Parathyroid adenoma (tissue), 2 donors: ENCODE measurements around the gene DLGAP4.

Source experiments
- H2AFZ ChIP-seq: fragments of 300-600 bp; sonication (generic); one replicate; pipeline ENCODE4 v1.7.0; 2017; ENCODE audit warnings: antibody characterized with exemption, mild to moderate bottlenecking
- H3K27ac ChIP-seq: fragments of 300-600 bp; sonication (generic); one replicate; pipeline ENCODE4 v1.7.0; 2017
- H3K27me3 ChIP-seq: fragments of 300-600 bp; sonication (generic); one replicate; pipeline ENCODE4 v1.7.0; 2017; ENCODE audit warnings: low read length; ENCODE audit not compliant: control insufficient read depth, insufficient read depth
- H3K36me3 ChIP-seq: fragments of 300-600 bp; sonication (generic); one replicate; pipeline ENCODE4 v1.7.0; 2017; ENCODE audit warnings: low read length; ENCODE audit not compliant: control insufficient read depth, insufficient read depth
- H3K4me1 ChIP-seq: fragments of 300-600 bp; sonication (generic); one replicate; pipeline ENCODE4 v1.7.0; 2017; ENCODE audit warnings: control low read depth
- H3K4me2 ChIP-seq: fragments of 300-600 bp; sonication (generic); one replicate; pipeline ENCODE4 v1.7.0; 2017; ENCODE audit warnings: low read length
- H3K4me3 ChIP-seq: fragments of 300-600 bp; sonication (generic); one replicate; pipeline ENCODE4 v1.7.0; 2017; ENCODE audit warnings: low read depth, low read length
- H3K79me2 ChIP-seq: fragments of 300-600 bp; sonication (generic); one replicate; pipeline ENCODE4 v1.7.0; 2017; ENCODE audit warnings: control low read depth
- H3K9ac ChIP-seq: fragments of 300-600 bp; sonication (generic); one replicate; pipeline ENCODE4 v1.7.0; 2017; ENCODE audit warnings: mild to moderate bottlenecking
- H3K9me3 ChIP-seq: fragments of 300-600 bp; sonication (generic); one replicate; pipeline ENCODE4 v1.7.0; 2017; ENCODE audit warnings: low read length; ENCODE audit not compliant: control insufficient read depth
- CTCF ChIP-seq: fragments of 300-600 bp; sonication (generic); IDR thresholded peaks from one replicate; pipeline ENCODE4 v1.7.0; 2017; ENCODE audit warnings: antibody characterized with exemption, mild to moderate bottlenecking
- donor health status: primary hyperparathyroidism.

DLGAP4 gene

DNA sequence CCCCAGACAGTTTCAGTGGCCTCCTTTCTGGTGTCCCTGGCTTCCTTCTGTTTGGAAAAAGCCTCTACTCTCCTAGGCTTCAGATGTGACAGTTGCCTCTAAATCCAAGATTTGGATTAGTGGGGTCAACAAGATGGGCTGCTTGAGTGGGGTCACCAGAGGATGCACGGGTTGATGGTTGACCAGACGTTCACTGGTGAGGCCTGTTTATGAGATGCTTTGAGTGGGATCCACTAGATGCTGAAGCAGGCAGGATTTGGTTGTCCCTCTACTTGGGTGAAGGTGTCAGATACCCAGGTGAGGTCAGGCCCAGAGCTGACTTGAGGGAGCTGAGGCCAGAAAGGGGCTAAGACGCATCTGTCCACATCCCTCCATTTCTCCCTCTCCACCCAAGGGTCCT is 8.1 kb upstream of the DLGAP4 start:
- no peak for TF ChIP-seq CTCF
- H3K79me2 ChIP-seq: no peaks in the 10 kb centered on the region

GRCh38 chr20:36298795-36299339 is 7.3 kb upstream of the DLGAP4 start:
- Histone ChIP-seq H3K27me3 (no peaks in the 10 kb centered on the region), H3K9me3 (no peaks in the 10 kb centered on the region), H3K79me2 (no peaks in the 10 kb centered on the region), H3K4me2 (no peak overlapping the region), H3K36me3 (no peaks in the 10 kb centered on the region), H2AFZ (no peak overlapping the region), H3K4me3 (no peak overlapping the region), H3K4me1 (no peaks in the 10 kb centered on the region), H3K9ac (no peak overlapping the region), H3K27ac (no peak overlapping the region)
- TF ChIP-seq CTCF: no peak

More for the DNA sequence above, 8.1 kb upstream of the DLGAP4 start:
- Histone ChIP-seq H3K27me3 (no peaks in the 10 kb centered on the region), H2AFZ (no peak overlapping the region), H3K9ac (no peak overlapping the region), H3K27ac (no peak overlapping the region), H3K36me3 (no peaks in the 10 kb centered on the region), H3K4me2 (no peak overlapping the region), H3K4me1 (no peaks in the 10 kb centered on the region), H3K9me3 (no peaks in the 10 kb centered on the region), H3K4me3 (no peak overlapping the region)

- Histone ChIP-seq H3K36me3 (no peaks in the 10 kb centered on the region), H3K4me1 (no peaks in the 10 kb centered on the region), H2AFZ (no peak overlapping the region), H3K4me2 (no peak overlapping the region), H3K9ac (no peak overlapping the region), H3K4me3 (no peak overlapping the region), H3K27ac (no peak overlapping the region), H3K79me2 (no peaks in the 10 kb centered on the region), H3K9me3 (no peaks in the 10 kb centered on the region), H3K27me3 (no peaks in the 10 kb centered on the region)
- no peak for TF ChIP-seq CTCF
These were observed 6.7 kb upstream of the DLGAP4 start for GRCh38 chr20:36299459-36299858.

DNA sequence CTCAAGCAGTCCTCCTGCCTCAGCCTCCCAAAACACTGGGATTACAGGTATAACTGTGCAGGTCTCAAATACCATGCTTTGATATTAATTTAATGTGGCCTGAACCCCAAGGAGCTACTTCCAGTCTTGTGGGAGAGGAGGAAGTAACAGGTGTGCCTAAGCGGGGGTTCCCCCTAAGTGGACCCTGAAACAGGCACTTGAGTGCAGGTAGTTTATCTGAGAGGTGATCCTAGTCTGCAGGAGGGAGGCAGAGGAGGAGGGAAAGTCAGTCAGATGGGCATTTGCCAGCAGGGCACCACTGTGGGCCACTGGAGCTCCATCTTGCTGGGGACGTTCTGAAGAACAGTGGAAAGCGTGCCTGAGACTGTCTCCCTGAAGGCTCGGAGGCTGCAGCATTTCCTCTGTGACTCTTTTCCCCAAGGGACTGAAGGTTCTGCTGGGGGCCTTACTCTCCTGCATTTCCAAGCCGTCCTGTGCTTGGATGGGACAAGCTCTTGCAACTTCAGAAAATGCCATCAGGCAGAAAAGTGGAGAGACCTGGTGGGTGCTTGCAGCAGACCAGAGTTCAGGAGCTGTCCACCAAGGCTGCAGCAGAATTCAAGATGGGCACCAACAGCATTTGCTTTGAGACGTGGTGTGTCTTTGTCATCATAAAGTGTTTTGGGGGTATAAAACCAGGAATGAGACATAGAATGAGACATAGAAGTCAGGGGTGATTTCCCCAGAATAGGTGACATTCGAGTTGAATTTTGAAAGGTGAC is 4.6 kb upstream of the DLGAP4 start:
- H2AFZ ChIP-seq: no peak overlapping the region
- H3K9me3 ChIP-seq: no peaks in the 10 kb centered on the region

More for the DNA sequence above, 4.6 kb upstream of the DLGAP4 start:
- no peaks in the 10 kb centered on the region for H3K27me3 ChIP-seq
- H3K4me1 ChIP-seq: peaks cover 2% of the 10 kb centered on the region
- no peak for TF ChIP-seq CTCF
- no peak overlapping the region for H3K4me3 ChIP-seq
- H3K4me2 ChIP-seq: no peak overlapping the region
- H3K9ac ChIP-seq: no peak overlapping the region
- no peaks in the 10 kb centered on the region for H3K36me3 ChIP-seq
- no peaks in the 10 kb centered on the region for H3K79me2 ChIP-seq
- no peak overlapping the region for H3K27ac ChIP-seq
